ENCODE data around the gene LRP11.

The LRP11 gene

DNA sequence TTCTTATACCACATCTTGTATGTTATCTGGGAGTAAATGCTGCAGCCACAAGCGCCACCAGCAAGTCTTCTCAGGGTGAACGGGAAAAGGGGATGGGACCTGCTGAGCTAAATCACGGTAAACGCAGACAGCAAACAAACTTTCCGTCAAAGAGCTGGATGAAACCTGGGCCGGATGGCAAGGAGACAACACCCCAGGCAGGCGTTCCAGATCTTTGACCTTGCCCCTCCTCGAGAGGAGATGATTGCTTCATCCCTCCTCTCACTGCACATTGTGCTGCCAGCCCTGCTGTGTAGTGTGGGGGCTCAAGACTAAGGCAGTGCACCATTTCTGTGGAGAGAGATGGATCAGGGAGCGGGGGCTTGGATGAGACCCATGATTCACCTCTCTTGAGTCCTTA is 23.9 kb upstream of the LRP11 start:
- Histone ChIP-seq H3K27me3 (replicated peaks; ENCODE audit: control insufficient read depth, insufficient read depth, low read length, poor library complexity, severe bottlenecking) (no peaks in the 10 kb centered on the region), H3K4me3 (ENCODE audit: insufficient read depth, low read depth, low read length, poor library complexity, severe bottlenecking) (no peak overlapping the region), H3K36me3 (ENCODE audit: control insufficient read depth, insufficient read depth, low read length) (no peaks in the 10 kb centered on the region), H3K27ac (ENCODE audit: insufficient read depth, low read length, poor library complexity, severe bottlenecking) (no peak overlapping the region), H3K9me3 (ENCODE audit: control insufficient read depth, low read length) (no peaks in the 10 kb centered on the region), H3K4me1 (ENCODE audit: control insufficient read depth, insufficient read depth, low read length, poor library complexity, severe bottlenecking) (no peaks in the 10 kb centered on the region)
- DNase-seq = no peak

DNA sequence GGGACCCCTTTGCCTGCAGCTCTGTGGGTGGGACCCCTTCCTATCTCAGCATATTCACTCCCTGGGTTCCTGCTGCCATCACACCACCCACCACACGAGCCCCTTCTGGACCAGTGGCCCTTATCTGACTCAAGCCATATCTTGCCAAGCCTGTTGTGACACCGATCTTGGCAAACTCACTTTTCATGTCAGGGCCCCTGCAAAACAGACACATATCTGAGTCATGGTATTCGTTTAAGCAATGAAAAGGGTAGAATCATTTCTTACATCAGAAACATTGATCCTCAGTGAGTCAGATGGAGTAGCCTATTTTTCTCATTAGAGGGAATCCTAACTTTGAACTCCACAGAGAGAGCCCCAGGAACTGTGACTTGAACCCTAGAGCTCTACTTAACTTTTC is 23.2 kb upstream of the LRP11 start:
- Histone ChIP-seq H3K4me3 (ENCODE audit: insufficient read depth, low read depth, low read length, poor library complexity, severe bottlenecking) (no peak overlapping the region), H3K9me3 (ENCODE audit: control insufficient read depth, low read length) (no peaks in the 10 kb centered on the region), H3K27ac (ENCODE audit: insufficient read depth, low read length, poor library complexity, severe bottlenecking) (no peak overlapping the region), H3K36me3 (ENCODE audit: control insufficient read depth, insufficient read depth, low read length) (no peaks in the 10 kb centered on the region), H3K27me3 (replicated peaks; ENCODE audit: control insufficient read depth, insufficient read depth, low read length, poor library complexity, severe bottlenecking) (no peaks in the 10 kb centered on the region), H3K4me1 (ENCODE audit: control insufficient read depth, insufficient read depth, low read length, poor library complexity, severe bottlenecking) (no peaks in the 10 kb centered on the region)
- no peak for DNase-seq

DNA sequence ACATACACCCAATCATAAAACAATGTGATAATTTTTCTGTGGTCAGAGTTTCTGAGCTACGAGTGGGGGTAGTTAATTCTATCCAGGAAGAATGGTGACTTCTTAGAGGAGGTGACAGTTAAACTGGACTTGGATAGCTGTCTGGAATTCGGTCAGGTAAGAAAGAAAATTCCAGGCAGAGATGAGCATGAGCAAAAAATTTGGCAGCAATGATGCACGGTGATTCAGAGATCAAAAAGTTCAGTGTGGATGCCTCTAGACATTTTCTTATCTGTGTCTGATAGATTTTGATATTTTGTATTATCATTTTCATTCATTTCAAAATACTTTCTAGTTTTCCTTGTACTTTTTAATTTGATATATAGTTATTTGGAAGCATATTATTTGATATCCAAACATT is 21.7 kb upstream of the LRP11 start:
- no peak overlapping the region for H3K27ac ChIP-seq (ENCODE audit: insufficient read depth, low read length, poor library complexity, severe bottlenecking)
- no peaks in the 10 kb centered on the region for H3K36me3 ChIP-seq (ENCODE audit: control insufficient read depth, insufficient read depth, low read length)
- no peaks in the 10 kb centered on the region for H3K4me1 ChIP-seq (ENCODE audit: control insufficient read depth, insufficient read depth, low read length, poor library complexity, severe bottlenecking)

DNA sequence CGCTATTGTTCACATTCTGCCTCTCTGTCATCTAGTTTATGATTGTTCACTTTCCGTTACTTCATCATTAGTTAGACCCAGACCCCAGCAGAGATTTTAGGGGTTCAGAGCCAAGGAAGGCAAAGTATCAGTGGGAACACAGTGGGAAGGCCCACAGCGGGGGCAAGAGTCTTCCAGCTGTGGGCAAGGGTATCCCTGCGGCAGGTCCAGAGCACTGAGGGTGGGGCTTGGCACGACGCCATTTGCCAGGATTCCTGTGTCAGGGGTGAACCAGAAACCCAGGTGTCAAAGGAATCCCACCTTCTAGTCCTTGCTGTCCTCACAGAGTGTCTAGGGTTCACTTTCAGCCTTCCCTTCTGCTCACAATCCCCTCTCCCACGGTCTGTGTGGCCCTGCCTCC is 20.5 kb upstream of the LRP11 start:
- DNase-seq = no peak
- H3K36me3 ChIP-seq (ENCODE audit: control insufficient read depth, insufficient read depth, low read length) = no peaks in the 10 kb centered on the region
- no peaks in the 10 kb centered on the region for H3K27me3 ChIP-seq (replicated peaks; ENCODE audit: control insufficient read depth, insufficient read depth, low read length, poor library complexity, severe bottlenecking)
- H3K27ac ChIP-seq (ENCODE audit: insufficient read depth, low read length, poor library complexity, severe bottlenecking) = no peak overlapping the region
- no peak overlapping the region for H3K4me3 ChIP-seq (ENCODE audit: insufficient read depth, low read depth, low read length, poor library complexity, severe bottlenecking)
- H3K4me1 ChIP-seq (ENCODE audit: control insufficient read depth, insufficient read depth, low read length, poor library complexity, severe bottlenecking) = no peaks in the 10 kb centered on the region
- no peaks in the 10 kb centered on the region for H3K9me3 ChIP-seq (ENCODE audit: control insufficient read depth, low read length)

More for the DNA sequence above, 21.7 kb upstream of the LRP11 start:
- DNase-seq = no peak
- Histone ChIP-seq H3K4me3 (ENCODE audit: insufficient read depth, low read depth, low read length, poor library complexity, severe bottlenecking) (no peak overlapping the region), H3K9me3 (ENCODE audit: control insufficient read depth, low read length) (no peaks in the 10 kb centered on the region), H3K27me3 (replicated peaks; ENCODE audit: control insufficient read depth, insufficient read depth, low read length, poor library complexity, severe bottlenecking) (no peaks in the 10 kb centered on the region)

DNA sequence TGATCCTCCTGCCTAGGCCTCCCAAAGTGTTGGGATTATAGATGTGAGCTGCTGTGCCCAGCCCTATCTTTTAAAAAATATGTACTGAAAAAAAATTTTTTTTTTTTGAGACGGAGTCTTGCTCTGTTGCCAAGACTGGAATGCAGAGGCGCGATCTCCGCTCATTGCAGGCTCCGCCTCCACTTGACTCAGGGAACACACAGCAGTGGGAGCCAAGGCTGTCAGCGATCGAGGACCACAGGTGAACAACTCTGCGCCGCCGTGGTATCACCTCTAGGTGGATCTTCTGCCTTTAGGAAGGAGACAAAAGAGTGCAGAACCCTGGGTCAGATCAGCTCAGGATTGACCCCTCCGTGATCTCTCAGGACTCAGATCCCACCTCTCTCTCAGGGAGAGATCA is 20.1 kb upstream of the LRP11 start:
- Histone ChIP-seq H3K36me3 (ENCODE audit: control insufficient read depth, insufficient read depth, low read length) (no peaks in the 10 kb centered on the region), H3K27me3 (replicated peaks; ENCODE audit: control insufficient read depth, insufficient read depth, low read length, poor library complexity, severe bottlenecking) (no peaks in the 10 kb centered on the region), H3K27ac (ENCODE audit: insufficient read depth, low read length, poor library complexity, severe bottlenecking) (no peak overlapping the region), H3K4me1 (ENCODE audit: control insufficient read depth, insufficient read depth, low read length, poor library complexity, severe bottlenecking) (no peaks in the 10 kb centered on the region), H3K9me3 (ENCODE audit: control insufficient read depth, low read length) (no peaks in the 10 kb centered on the region), H3K4me3 (ENCODE audit: insufficient read depth, low read depth, low read length, poor library complexity, severe bottlenecking) (no peak overlapping the region)
- no peak for DNase-seq

DNA sequence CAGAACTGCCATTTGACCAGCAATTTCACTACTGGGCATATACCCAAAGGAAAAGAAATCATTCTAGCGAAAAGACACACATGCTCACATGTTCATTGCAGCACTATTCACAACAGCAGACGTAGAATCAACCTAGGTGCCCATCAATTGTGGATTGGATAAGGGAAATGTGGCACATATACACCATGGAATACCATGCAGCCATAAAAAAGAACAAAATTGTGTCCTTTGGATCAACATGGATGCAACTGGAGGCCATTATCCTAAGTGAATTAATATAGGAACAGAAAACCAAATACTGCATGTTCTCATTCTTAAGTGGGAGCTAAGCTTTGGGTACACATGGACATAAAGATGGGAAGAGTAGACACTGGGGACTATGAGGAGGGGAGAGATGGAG is 17.7 kb upstream of the LRP11 start:
- Histone ChIP-seq H3K27me3 (replicated peaks; ENCODE audit: control insufficient read depth, insufficient read depth, low read length, poor library complexity, severe bottlenecking) (no peaks in the 10 kb centered on the region), H3K36me3 (ENCODE audit: control insufficient read depth, insufficient read depth, low read length) (no peaks in the 10 kb centered on the region)
- no peak for DNase-seq

DNA sequence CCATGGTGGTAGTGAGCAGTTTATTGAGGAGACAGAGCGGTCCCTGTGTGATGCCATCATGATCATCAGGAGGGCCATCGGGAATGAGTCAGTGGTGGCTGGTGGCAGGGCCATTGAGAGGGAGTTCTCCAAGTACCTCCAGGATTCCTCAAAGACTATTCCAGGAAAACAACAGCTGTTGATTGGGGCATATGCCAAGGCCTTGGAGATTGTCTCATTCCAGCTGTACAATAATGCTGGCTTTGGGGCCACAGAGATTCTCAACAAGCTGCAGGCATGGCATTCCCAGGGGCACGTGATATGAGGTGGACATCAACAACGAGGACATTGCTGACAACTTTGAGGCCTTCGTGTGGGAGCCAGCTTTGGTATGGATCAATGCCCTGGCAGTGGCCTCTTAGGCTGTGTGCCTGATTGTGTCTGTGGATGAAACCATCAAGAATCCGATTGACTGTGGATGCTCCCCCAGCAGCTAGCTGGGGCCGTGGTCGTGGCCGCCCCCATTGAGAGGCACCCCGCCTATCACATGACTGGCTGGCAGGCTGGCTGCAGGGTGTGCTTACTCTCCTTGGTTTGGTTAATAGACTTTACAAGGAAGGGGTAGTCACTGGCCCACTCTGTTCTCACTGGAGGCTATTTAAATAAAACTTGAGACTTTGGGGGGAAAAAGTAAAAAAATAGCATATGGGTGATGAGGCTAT is 17.1 kb upstream of the LRP11 start:
- H3K4me1 ChIP-seq (ENCODE audit: control insufficient read depth, insufficient read depth, low read length, poor library complexity, severe bottlenecking) = no peaks in the 10 kb centered on the region
- DNase-seq = no peak
- H3K9me3 ChIP-seq (ENCODE audit: control insufficient read depth, low read length) = no peaks in the 10 kb centered on the region
- H3K4me3 ChIP-seq (ENCODE audit: insufficient read depth, low read depth, low read length, poor library complexity, severe bottlenecking) = no peak overlapping the region
- no peak overlapping the region for H3K27ac ChIP-seq (ENCODE audit: insufficient read depth, low read length, poor library complexity, severe bottlenecking)
- H3K36me3 ChIP-seq (ENCODE audit: control insufficient read depth, insufficient read depth, low read length) = no peaks in the 10 kb centered on the region
- no peaks in the 10 kb centered on the region for H3K27me3 ChIP-seq (replicated peaks; ENCODE audit: control insufficient read depth, insufficient read depth, low read length, poor library complexity, severe bottlenecking)

More for the DNA sequence above, 17.7 kb upstream of the LRP11 start:
- Histone ChIP-seq H3K4me1 (ENCODE audit: control insufficient read depth, insufficient read depth, low read length, poor library complexity, severe bottlenecking) (no peaks in the 10 kb centered on the region), H3K9me3 (ENCODE audit: control insufficient read depth, low read length) (no peaks in the 10 kb centered on the region), H3K27ac (ENCODE audit: insufficient read depth, low read length, poor library complexity, severe bottlenecking) (no peak overlapping the region), H3K4me3 (ENCODE audit: insufficient read depth, low read depth, low read length, poor library complexity, severe bottlenecking) (no peak overlapping the region)

DNA sequence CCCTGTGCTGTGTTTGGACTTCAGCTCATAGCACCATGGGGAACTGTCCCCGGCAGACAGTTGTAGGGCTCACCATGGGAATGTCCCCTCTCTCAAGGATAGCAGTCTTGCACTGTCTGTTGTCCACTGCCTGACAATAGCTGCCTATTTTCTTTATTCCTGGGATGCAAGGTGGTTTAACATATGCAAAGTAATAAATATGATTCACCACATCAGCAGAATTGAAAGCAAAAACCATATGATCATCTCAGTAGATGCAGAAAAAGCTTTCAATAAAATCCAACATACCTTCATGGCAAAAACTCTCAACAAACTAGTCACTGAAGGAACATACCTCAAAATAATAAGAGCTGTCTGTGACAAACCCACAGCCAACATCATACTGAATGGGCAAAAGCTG is 13.5 kb upstream of the LRP11 start:
- DNase-seq = no peak
- Histone ChIP-seq H3K27ac (ENCODE audit: insufficient read depth, low read length, poor library complexity, severe bottlenecking) (no peak overlapping the region), H3K36me3 (ENCODE audit: control insufficient read depth, insufficient read depth, low read length) (no peaks in the 10 kb centered on the region), H3K4me3 (ENCODE audit: insufficient read depth, low read depth, low read length, poor library complexity, severe bottlenecking) (no peak overlapping the region), H3K4me1 (ENCODE audit: control insufficient read depth, insufficient read depth, low read length, poor library complexity, severe bottlenecking) (no peaks in the 10 kb centered on the region), H3K9me3 (ENCODE audit: control insufficient read depth, low read length) (no peaks in the 10 kb centered on the region), H3K27me3 (replicated peaks; ENCODE audit: control insufficient read depth, insufficient read depth, low read length, poor library complexity, severe bottlenecking) (peaks cover 3% of the 10 kb centered on the region)

DNA sequence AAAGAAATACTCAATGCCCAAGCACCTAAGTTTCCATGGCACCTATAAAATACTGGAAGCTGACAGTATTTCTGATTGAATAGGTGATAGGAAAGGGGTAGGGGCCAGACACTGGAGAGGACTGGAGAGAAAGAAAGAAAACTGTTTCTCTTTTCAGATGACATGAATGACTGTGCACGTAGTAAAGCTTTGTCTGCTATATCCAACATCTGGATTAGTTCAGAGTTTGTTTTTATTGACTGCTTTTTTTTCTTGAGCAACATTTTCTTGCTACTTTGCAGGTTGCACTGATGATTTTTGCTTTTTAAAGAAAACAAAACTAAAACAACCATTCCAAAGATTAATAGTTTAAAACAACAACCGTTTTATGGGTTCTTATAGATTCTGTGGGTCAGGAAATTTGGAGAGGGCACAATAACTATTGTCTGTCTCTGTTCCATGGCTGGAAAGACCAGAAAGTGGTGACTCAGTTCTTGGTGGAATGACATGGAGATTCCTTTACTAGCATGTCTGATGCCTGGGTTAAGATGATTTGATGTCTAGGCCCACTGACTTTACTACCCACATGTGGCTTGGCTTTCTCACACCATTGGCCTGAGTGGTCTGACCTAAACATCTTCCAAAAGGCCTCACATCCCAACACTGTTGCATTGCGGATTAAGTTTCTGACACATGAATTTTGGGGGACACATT is 12.2 kb upstream of the LRP11 start:
- H3K9me3 ChIP-seq (ENCODE audit: control insufficient read depth, low read length) = no peaks in the 10 kb centered on the region
- no peak overlapping the region for H3K27ac ChIP-seq (ENCODE audit: insufficient read depth, low read length, poor library complexity, severe bottlenecking)
- H3K4me3 ChIP-seq (ENCODE audit: insufficient read depth, low read depth, low read length, poor library complexity, severe bottlenecking) = no peak overlapping the region
- H3K36me3 ChIP-seq (ENCODE audit: control insufficient read depth, insufficient read depth, low read length) = no peaks in the 10 kb centered on the region
- peaks cover 3% of the 10 kb centered on the region for H3K27me3 ChIP-seq (replicated peaks; ENCODE audit: control insufficient read depth, insufficient read depth, low read length, poor library complexity, severe bottlenecking)
- H3K4me1 ChIP-seq (ENCODE audit: control insufficient read depth, insufficient read depth, low read length, poor library complexity, severe bottlenecking) = no peaks in the 10 kb centered on the region
- DNase-seq = no peak

DNA sequence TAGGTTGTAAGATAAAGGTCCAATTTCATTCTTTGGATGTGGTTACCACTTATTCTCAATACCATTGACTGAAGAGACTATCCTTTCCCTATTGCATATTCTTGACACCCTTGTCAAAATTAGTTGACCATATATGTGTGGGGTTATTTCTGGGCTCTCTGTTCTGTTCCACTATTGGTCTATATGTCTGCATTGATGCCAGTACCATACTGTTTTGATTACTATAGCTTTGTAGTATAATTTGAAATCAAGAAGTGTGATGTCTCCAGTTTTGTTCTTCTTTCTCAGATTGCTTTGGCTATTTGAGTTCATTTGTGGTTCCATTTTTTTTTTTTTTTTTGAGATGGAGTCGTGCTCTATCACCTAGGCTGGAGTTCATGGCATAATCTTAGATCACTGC is 8.1 kb upstream of the LRP11 start:
- Histone ChIP-seq H3K27ac (ENCODE audit: insufficient read depth, low read length, poor library complexity, severe bottlenecking) (no peak overlapping the region), H3K9me3 (ENCODE audit: control insufficient read depth, low read length) (no peaks in the 10 kb centered on the region), H3K4me3 (ENCODE audit: insufficient read depth, low read depth, low read length, poor library complexity, severe bottlenecking) (no peak overlapping the region), H3K27me3 (replicated peaks; ENCODE audit: control insufficient read depth, insufficient read depth, low read length, poor library complexity, severe bottlenecking) (peaks cover 3% of the 10 kb centered on the region), H3K36me3 (ENCODE audit: control insufficient read depth, insufficient read depth, low read length) (no peaks in the 10 kb centered on the region), H3K4me1 (ENCODE audit: control insufficient read depth, insufficient read depth, low read length, poor library complexity, severe bottlenecking) (no peaks in the 10 kb centered on the region)
- no peak for DNase-seq
